Activated T-cell treated with anti-CD3 and anti-CD28 coated beads, Interleukin-2, amount 50 U/mL, for 24 hours (primary cell): ENCODE measurements around the gene TBC1D10B.
"Not testable (repeated sequence)": the region's sequence is repeated elsewhere in the genome, so short reads cannot be mapped to it uniquely, and the experiment has no call there.

ENCODE experiments used
- DNase-seq: peaks from one replicate; pipeline ENCODE4 v3.0.0-alpha.2; 2020
- H3K27ac Mint-ChIP-seq: 2 replicates; pipeline ENCODE4 v1.8.0; 2020; ENCODE audit warnings: mild to moderate bottlenecking, mixed read lengths
- H3K27me3 Mint-ChIP-seq: 2 replicates; pipeline ENCODE4 v1.8.0; 2020; ENCODE audit warnings: mixed read lengths
- H3K36me3 Mint-ChIP-seq: 2 replicates; pipeline ENCODE4 v1.8.0; 2020; ENCODE audit warnings: low read depth, mixed read lengths
- H3K4me1 Mint-ChIP-seq: 2 replicates; pipeline ENCODE4 v1.8.0; 2020; ENCODE audit warnings: low read depth, mixed read lengths
- H3K4me3 Mint-ChIP-seq: 2 replicates; pipeline ENCODE4 v1.8.0; 2020; ENCODE audit warnings: mild to moderate bottlenecking, moderate library complexity, mixed read lengths
- H3K9me3 Mint-ChIP-seq: 2 replicates; pipeline ENCODE4 v1.8.0; 2020; ENCODE audit warnings: mixed read lengths

Gene TBC1D10B

DNA sequence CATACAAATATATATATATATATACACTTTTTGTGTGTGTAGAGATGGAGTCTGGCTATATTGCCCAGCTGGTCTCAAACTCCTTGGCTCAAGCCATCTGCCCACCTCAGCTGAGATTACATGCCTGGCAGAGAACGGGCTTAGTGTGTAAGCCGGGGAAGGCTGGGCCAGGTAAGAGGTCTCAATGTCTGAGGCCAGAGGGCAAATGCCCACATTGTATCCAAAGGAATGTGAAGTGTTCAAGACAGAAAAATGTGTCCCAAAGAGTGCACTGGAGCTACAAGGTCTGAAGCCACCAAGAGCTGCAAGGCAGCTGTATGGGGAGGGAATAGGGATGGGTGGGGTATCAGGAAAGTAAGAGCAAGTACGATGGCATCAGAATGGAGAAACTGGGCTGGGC lies 24.0 kb downstream of the TBC1D10B start:
- Mint-ChIP-seq H3K27me3 (no peaks in the 10 kb centered on the region), H3K27ac (no peak overlapping the region), H3K4me1 (peaks cover 22% of the 10 kb centered on the region), H3K36me3 (peaks cover 36% of the 10 kb centered on the region), H3K4me3 (no peak overlapping the region), H3K9me3 (no peaks in the 10 kb centered on the region)
- no peak for DNase-seq

DNA sequence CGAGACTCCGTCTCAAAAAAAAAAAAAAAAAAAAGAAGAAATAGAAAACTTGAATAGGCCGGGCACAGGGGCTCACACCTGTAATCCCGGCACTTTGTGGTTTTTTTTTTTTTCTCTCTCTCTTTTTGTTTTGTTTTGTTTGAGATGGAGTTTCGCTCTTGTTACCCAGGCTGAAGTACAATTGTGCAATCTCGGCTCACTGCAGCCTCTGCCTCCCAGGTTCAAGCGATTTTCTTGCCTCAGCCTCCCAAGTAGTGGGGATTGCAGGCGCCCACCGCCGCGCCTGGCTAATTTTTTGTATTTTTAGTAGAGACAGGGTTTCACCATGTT lies 26.8 kb downstream of the TBC1D10B start:
- not testable (repeated sequence) for H3K4me3 Mint-ChIP-seq, DNase-seq, H3K27ac Mint-ChIP-seq, H3K27me3 Mint-ChIP-seq, H3K4me1 Mint-ChIP-seq, H3K9me3 Mint-ChIP-seq
- H3K36me3 Mint-ChIP-seq, result peaks cover 18% of the 10 kb centered on the region

DNA sequence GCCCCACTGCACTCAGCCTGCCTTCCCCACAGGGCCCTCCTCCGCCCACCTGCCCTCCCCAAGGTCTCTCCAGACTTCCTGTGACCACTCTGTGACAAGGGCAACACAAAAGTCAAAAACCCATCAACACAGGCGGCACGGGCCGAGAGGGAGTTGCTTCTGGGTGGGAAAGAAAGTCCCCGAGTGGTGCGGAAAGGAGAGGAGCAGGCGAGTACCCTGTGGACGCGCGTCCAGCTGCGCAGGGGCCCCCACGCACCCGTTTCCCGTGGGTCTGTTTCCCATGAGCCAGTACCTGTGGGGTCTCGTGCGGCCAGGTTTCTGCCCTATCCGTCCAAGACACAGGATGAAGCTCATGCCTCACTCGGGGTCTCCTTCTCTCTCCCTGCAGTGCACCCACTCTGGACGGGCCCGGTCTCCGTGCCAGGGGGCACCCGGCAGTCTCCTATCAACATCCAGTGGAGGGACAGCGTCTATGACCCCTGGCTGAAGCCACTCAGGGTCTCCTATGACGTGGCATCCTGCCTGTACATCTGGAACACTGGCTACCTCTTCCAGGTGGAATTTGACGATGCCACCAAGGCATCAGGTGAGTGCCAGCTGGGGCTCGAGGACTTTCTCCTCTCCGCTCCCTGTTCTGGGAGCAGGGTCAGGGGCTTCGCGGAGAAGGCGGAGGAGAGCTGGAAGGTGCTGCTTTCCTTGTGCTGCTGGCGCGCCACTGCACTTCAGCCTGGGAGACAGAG lies 27.4 kb downstream of the TBC1D10B start:
- Mint-ChIP-seq H3K4me1 (peaks cover 7% of the 10 kb centered on the region), H3K4me3 (no peak overlapping the region), H3K9me3 (no peaks in the 10 kb centered on the region), H3K27ac (no peak overlapping the region), H3K36me3 (peaks cover 14% of the 10 kb centered on the region), H3K27me3 (no peaks in the 10 kb centered on the region)
- no peak for DNase-seq

DNA sequence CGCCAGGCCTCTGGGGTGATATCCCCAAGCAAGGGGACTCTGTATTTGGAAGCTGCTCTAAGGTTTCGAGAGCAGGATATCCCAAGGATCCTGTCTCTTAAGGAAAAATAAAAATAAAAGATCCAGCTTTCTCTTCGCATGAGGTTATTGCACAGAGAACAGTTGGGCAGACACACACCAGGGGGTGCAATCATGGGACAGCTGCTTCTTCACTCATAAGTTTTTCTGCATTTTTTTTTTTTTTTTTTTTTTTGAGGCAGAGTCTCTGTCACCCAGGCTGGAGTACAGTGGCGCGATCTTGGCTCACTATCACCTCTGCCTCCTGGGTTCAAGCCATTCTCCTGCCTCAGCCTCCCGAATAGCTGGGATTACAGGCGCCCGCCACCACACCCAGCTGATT lies 28.3 kb downstream of the TBC1D10B start:
- not testable (repeated sequence) for H3K27me3 Mint-ChIP-seq, DNase-seq, H3K4me3 Mint-ChIP-seq, H3K9me3 Mint-ChIP-seq, H3K4me1 Mint-ChIP-seq, H3K27ac Mint-ChIP-seq
- H3K36me3 Mint-ChIP-seq, result peaks cover 12% of the 10 kb centered on the region

DNA sequence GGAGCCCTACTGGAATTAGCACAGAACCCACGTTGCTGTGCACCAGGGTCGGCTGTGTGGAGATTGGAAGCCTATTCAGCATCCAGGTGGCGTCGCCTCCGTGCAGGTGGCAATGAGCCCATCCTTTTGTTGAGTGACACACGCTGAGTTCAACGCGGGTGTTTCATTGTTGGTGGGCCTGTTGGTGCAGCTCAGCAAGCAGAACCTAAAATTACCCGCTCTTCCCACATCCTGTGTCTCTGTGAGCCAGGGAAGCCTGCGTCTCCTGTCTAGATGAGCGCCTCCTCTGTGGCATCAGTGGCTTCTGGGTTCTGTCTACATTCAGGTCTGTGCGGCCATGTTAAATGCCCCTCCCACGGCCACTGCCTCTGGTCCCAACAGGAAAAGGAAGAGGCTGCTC lies 29.7 kb downstream of the TBC1D10B start:
- H3K27ac Mint-ChIP-seq, result no peak overlapping the region
- peaks cover 17% of the 10 kb centered on the region for H3K4me1 Mint-ChIP-seq
- no peak overlapping the region for H3K4me3 Mint-ChIP-seq
- H3K27me3 Mint-ChIP-seq, result no peaks in the 10 kb centered on the region
- H3K36me3 Mint-ChIP-seq, result peaks cover 12% of the 10 kb centered on the region
- no peak for DNase-seq
- H3K9me3 Mint-ChIP-seq, result no peaks in the 10 kb centered on the region

DNA sequence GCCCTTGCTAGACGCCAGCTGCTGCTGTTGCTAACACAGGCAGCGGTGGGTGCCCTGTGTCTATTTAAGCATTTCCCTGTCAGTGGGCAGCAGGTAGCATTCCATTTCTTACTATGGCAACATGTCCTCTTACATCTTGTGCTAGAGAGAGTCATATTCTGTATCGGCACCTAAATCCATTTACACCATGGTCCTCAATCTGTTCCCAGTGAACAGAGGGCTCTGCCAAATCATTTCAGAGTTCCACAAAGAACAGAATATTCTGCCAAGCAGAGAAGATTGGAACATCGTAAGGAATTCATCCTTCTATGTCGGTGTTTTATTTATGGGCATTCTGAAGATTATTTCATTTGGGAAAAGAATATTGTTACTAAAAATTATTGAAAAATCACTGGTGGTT lies 31.6 kb downstream of the TBC1D10B start:
- not testable (repeated sequence) for H3K4me3 Mint-ChIP-seq, H3K27ac Mint-ChIP-seq

DNA sequence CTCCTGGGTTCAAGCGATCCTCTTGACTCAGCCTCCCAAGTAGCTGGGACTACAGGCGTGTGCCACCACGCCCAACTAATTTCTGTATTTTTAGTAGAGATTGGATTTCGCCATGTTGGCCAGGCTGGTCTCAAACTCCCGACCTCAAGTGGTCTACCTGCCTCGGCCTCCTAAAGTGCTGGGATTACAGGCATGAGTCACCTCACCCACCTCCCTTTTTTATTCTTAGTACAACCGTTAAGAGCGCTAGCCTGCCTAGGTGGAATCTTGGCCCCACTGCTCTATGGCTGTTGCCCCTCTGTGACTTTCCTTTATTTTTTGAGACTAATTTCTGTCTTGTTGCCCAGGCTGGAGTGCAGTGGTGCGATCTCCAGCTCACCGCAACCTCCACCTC lies 32.3 kb downstream of the TBC1D10B start:
- DNase-seq, H3K27me3 Mint-ChIP-seq, H3K27ac Mint-ChIP-seq, H3K9me3 Mint-ChIP-seq, H3K4me3 Mint-ChIP-seq: not testable (repeated sequence)
- Mint-ChIP-seq H3K4me1 (peaks cover 20% of the 10 kb centered on the region), H3K36me3 (peaks cover 13% of the 10 kb centered on the region)

More for the DNA sequence above, 31.6 kb downstream of the TBC1D10B start:
- peaks cover 16% of the 10 kb centered on the region for H3K36me3 Mint-ChIP-seq
- DNase-seq, H3K27me3 Mint-ChIP-seq, H3K9me3 Mint-ChIP-seq: not testable (repeated sequence)
- peaks cover 20% of the 10 kb centered on the region for H3K4me1 Mint-ChIP-seq

DNA sequence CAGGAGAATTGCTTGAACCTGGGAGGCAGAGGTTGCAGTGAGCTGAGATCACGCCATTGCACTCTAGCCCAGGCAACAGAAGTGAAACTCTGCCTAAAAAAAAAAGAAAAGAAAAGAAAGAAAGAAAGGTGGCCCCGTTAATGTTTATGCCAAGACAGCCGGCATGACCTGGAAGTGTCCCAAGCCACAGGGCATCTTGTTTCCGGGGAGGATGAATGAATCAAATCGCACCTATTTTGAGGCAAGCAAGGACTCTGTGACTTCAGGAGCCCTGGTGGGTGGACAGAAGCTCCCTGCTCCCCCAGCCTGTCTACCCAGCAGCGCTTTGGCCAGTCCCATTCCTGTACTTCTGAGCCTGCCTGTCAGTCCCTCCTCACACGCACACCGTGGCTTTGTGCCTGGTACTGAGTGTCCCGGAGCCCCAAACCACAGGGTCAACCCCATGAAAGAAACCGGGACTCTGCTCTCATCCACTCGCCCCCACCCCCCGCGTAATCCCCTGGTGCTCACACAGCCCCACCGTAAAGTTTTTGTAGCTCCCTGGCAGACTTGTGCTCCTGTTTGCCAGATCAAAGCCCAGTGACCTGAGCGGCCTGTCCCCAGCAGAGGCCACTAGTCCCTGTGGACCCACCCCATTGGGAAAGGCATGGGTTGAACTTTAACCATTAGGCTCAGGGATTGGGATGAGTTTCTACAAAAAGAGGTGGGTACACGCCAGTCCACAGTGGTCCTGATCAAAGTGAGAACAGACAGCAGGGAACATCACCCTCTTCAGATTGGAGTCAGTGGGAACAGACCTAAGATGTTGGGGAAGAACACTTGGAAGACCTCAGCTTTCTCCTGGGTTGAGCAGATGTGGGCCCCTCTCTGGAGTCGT lies 34.5 kb downstream of the TBC1D10B start:
- Mint-ChIP-seq H3K27ac (peak overlapping the region; percentile 89), H3K27me3 (no peaks in the 10 kb centered on the region), H3K36me3 (peaks cover 17% of the 10 kb centered on the region), H3K4me1 (peaks cover 29% of the 10 kb centered on the region), H3K4me3 (peak overlapping the region; percentile 90), H3K9me3 (no peaks in the 10 kb centered on the region)
- no peak for DNase-seq

DNA sequence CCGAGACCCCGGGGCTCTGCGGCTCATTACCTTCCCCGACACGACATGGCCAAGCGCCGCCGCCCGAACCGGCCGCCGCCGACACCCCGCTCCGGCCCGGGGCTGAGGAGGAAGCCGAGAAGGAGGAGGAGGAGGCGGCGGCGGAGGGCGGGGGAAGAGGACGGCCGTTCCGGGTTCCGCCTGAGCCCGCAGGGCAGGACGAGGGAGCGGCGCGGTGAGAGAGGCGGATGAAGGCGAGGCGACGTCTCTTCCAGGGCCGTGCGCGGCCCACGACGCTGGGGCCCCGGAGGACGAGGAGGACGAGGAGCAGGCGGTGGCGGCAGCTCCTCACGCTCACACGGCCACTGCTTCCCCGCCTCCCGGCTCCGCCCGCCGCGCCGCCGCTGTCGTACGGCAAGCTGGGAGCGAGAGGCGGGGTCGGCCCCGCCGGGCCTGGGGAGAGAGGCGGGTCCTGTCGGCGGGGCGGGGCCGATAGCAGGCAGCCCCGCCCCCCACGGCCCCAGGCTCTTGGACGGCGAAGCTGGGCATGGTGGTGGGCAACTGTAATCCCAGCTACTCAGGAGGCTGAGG lies 35.2 kb downstream of the TBC1D10B start:
- not testable (repeated sequence) for H3K9me3 Mint-ChIP-seq, H3K27me3 Mint-ChIP-seq
- H3K27ac Mint-ChIP-seq, result peak overlapping the region; percentile 93
- peaks cover 29% of the 10 kb centered on the region for H3K4me1 Mint-ChIP-seq
- peak; percentile 93 for DNase-seq
- H3K36me3 Mint-ChIP-seq, result peaks cover 15% of the 10 kb centered on the region
- peak overlapping the region; percentile 90 for H3K4me3 Mint-ChIP-seq

DNA sequence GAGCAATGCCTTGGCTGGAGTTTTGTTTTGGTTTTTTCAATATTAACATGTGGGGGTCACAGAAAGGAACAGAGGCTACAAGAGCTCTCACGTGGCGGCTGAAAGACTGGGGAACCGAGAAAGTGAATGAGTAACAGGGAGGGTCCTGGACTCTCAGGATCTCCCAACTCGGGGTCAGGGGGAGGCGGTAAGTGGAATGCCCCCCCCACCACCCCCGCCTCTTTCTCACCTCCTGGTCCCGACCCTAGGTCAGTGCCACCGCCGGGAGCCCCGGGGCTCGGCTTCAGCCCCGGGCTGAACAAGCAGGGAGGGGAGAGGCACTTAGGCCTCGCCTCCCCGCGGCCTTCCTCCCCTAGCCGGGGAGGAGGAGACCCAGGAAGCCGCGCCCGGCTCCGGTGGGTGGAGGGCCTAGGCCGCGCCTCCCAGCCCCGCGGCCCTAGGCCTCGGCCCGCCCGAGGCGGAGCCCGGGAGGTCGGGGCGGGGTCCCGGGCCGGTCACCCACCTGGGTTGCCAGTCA lies 35.8 kb downstream of the TBC1D10B start:
- Mint-ChIP-seq H3K4me1 (peaks cover 28% of the 10 kb centered on the region), H3K36me3 (peaks cover 11% of the 10 kb centered on the region), H3K27ac (peak overlapping the region; percentile 93), H3K4me3 (peak overlapping the region; percentile 90)
- H3K27me3 Mint-ChIP-seq, H3K9me3 Mint-ChIP-seq: not testable (repeated sequence)
- peak; percentile 91 for DNase-seq

DNA sequence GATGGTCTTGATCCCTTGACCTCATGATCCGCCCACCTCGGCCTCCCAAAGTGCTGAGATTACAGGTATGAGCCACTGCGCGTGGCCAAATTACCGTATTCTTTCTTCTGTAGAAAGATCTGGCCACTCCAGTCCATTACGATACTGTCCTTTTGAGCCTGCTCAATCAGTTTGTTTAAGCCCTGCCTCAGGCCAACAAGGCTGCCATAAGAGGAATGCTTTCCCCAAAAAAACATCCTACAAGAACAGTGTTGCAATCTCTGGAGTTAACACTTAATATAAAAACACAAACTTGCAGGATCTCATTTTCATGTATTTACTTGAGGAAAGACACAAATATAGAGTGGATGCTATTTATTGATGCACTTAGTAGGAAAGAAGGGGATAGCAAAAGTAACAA lies 46.1 kb downstream of the TBC1D10B start:
- DNase-seq, H3K4me3 Mint-ChIP-seq: not testable (repeated sequence)

DNA sequence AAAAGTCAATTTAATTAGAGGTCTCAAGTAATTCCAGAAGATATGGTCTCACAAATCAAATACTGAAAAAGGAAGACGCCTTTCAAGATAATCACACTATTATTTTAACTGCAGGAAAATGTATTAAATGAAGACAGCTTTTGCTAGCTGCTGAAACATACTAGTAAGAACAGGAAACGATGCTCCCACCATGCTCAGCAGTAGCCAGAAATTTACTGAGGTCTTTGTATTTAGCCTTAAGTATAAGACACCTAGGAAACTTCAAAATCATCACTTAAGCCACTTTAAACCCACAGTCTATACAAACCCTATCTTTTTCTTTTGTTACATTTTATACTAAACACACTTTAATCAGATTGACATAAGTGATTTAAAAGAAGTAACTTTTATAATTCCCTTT lies 51.6 kb downstream of the TBC1D10B start:
- not testable (repeated sequence) for H3K4me3 Mint-ChIP-seq, H3K27ac Mint-ChIP-seq, H3K36me3 Mint-ChIP-seq, DNase-seq, H3K27me3 Mint-ChIP-seq, H3K9me3 Mint-ChIP-seq
- H3K4me1 Mint-ChIP-seq, result peaks cover 19% of the 10 kb centered on the region

More for the DNA sequence above, 46.1 kb downstream of the TBC1D10B start:
- Mint-ChIP-seq H3K36me3 (peaks cover 12% of the 10 kb centered on the region), H3K27ac (peak overlapping the region; percentile 9), H3K4me1 (peaks cover 36% of the 10 kb centered on the region)
- H3K9me3 Mint-ChIP-seq, H3K27me3 Mint-ChIP-seq: not testable (repeated sequence)

DNA sequence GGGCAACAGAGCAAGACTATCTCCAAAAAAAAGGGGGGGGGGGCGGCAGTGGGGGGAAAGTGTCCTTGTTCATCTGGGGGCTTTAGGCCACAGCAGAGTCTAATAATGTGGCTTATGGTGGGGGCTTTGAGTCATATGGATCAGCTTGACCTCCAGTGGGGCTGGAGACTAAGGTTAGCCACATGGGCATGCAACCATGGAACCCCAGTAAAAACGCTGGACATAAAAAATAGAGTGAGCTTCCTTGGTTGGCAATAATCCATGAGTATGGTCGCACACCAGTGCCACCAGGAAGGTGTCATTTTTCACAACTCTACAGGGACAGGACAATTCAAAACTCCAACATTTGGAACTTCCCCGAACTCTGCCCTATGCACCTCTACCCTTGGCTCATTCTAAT lies 59.4 kb downstream of the TBC1D10B start:
- H3K27ac Mint-ChIP-seq, H3K36me3 Mint-ChIP-seq, H3K9me3 Mint-ChIP-seq, DNase-seq, H3K27me3 Mint-ChIP-seq, H3K4me3 Mint-ChIP-seq: not testable (repeated sequence)
- H3K4me1 Mint-ChIP-seq, result peaks cover 27% of the 10 kb centered on the region

DNA sequence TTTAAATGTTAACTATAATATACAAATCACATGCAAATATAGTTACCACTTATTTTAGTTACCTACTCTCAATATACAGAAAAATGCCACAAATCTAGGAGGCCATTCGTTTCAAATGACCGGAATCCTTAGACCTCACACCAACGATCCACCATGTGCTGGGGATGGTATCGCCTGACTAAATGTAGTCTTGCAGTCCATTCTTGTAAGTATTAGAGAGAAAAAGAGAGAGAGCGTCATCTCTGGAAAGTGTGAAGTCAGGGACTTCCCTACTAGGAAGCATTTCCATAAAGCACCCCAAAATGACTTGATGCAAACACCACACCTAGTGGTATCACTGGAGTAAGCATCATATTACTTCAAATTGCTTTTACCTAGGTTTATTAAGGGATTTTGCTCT lies 61.0 kb downstream of the TBC1D10B start:
- not testable (repeated sequence) for H3K9me3 Mint-ChIP-seq, DNase-seq, H3K27me3 Mint-ChIP-seq, H3K36me3 Mint-ChIP-seq, H3K4me3 Mint-ChIP-seq
- Mint-ChIP-seq H3K27ac (peak overlapping the region; percentile 66), H3K4me1 (peaks cover 22% of the 10 kb centered on the region)
